IMR-90 (cell line): ENCODE measurements around the gene AAGAB. TPM values are rescaled to one million over a fixed set of nuclear protein-coding genes. Genes with fewer than 3 reads are reported as not detected.

ENCODE experiments used
- ATAC-seq: fragments of 200-7000 bp; cut with Tn5 transposase; 2 replicates; pipeline ENCODE4 v1.9.1; 2020; ENCODE audit warnings: low read depth, mild to moderate bottlenecking, moderate library complexity
- BruUV-seq: library from RNA; stranded (reverse); fragments of 400-500 nt; replicated peaks from 2 replicates; lab custom pipeline; 2021; lab: Mats Ljungman, UMichigan
- CTCF ChIA-PET: fragments of 300-600 bp; formaldehyde crosslinking; extraction: SDS; loops from one replicate; lab custom pipeline; 2021; ENCODE audit warnings: antibody characterized with exemption; lab: Yijun Ruan, JAX
- POLR2A ChIA-PET: fragments of 300-600 bp; sonication (Branson Sonifier 250); formaldehyde crosslinking; loops from one replicate; lab custom pipeline; 2022; ENCODE audit warnings: antibody characterized with exemption; ENCODE audit not compliant: unreplicated experiment; lab: Charles Lee
- DNase-seq: peaks from one replicate; pipeline ENCODE4 v3.0.0; 2013
- H2AFZ ChIP-seq: replicated peaks from 2 replicates; pipeline ENCODE3; 2013; ENCODE audit warnings: low read length, mild to moderate bottlenecking; ENCODE audit not compliant: poor library complexity
- H2AK5ac ChIP-seq: 2 replicates; pipeline ENCODE4 v1.6.1; 2013; ENCODE audit warnings: low read depth, low read length, inconsistent platforms
- H2AK9ac ChIP-seq: replicated peaks from 2 replicates; pipeline ENCODE3; 2013; ENCODE audit warnings: mild to moderate bottlenecking, low read depth, low read length, moderate library complexity; ENCODE audit not compliant: poor library complexity
- H2BK120ac ChIP-seq: 2 replicates; pipeline ENCODE4 v1.6.1; 2013; ENCODE audit warnings: low read depth, low read length, inconsistent platforms
- H2BK15ac ChIP-seq: 3 replicates; pipeline ENCODE4 v1.6.1; 2013; ENCODE audit warnings: low read depth, low read length, inconsistent platforms
- H2BK20ac ChIP-seq: 2 replicates; pipeline ENCODE4 v1.6.1; 2013; ENCODE audit warnings: low read depth, mild to moderate bottlenecking, inconsistent platforms, low read length, moderate library complexity
- H2BK5ac ChIP-seq: 2 replicates; pipeline ENCODE4 v1.6.1; 2013; ENCODE audit warnings: mild to moderate bottlenecking, low read depth, low read length, inconsistent platforms; ENCODE audit not compliant: poor library complexity, severe bottlenecking
- H3K14ac ChIP-seq: replicated peaks from 2 replicates; pipeline ENCODE4 v1.6.1; 2013; ENCODE audit warnings: low read depth, low read length, inconsistent platforms
- H3K18ac ChIP-seq: 2 replicates; pipeline ENCODE4 v1.6.1; 2013; ENCODE audit warnings: low read depth, low read length, control low read depth
- H3K23ac ChIP-seq: 2 replicates; pipeline ENCODE4 v1.6.1; 2013; ENCODE audit warnings: low read depth, low read length, inconsistent platforms
- H3K27ac ChIP-seq: 2 replicates; pipeline ENCODE4 v1.5.1; 2013; ENCODE audit warnings: mild to moderate bottlenecking, control low read depth, low read length; ENCODE audit not compliant: insufficient read depth
- H3K27me3 ChIP-seq: 2 replicates; pipeline ENCODE4 v1.6.1; 2013; ENCODE audit warnings: low read length; ENCODE audit not compliant: control insufficient read depth, insufficient read depth
- H3K36me3 ChIP-seq: 2 replicates; pipeline ENCODE4 v1.6.1; 2013; ENCODE audit warnings: low read length, mixed read lengths; ENCODE audit not compliant: control insufficient read depth, insufficient read depth
- H3K4ac ChIP-seq: 2 replicates; pipeline ENCODE4 v1.6.1; 2013; ENCODE audit warnings: low read depth, low read length, inconsistent platforms
- H3K4me1 ChIP-seq: 2 replicates; pipeline ENCODE4 v1.6.1; 2013; ENCODE audit warnings: low read length, mixed read lengths; ENCODE audit not compliant: control insufficient read depth, insufficient read depth
- H3K4me2 ChIP-seq: 2 replicates; pipeline ENCODE4 v1.6.1; 2013; ENCODE audit warnings: low read depth, mild to moderate bottlenecking, control low read depth, low read length, moderate library complexity
- H3K4me3 ChIP-seq: 2 replicates; pipeline ENCODE4 v1.5.1; 2013; ENCODE audit warnings: low read depth, mild to moderate bottlenecking, control low read depth, low read length, moderate library complexity; ENCODE audit not compliant: insufficient read depth
- H3K56ac ChIP-seq: 2 replicates; pipeline ENCODE4 v1.6.1; 2013; ENCODE audit warnings: low read length, inconsistent platforms; ENCODE audit not compliant: insufficient read depth; ENCODE audit errors: extremely low read depth
- H3K79me1 ChIP-seq, 2 experiments: 2 replicates each; pipeline ENCODE4 v1.6.1; 2013; ENCODE audit warnings: low read length in 2 of 2, inconsistent platforms in 1 of 2, low read depth in 1 of 2
- H3K9ac ChIP-seq: 2 replicates; pipeline ENCODE4 v1.6.1; 2013; ENCODE audit warnings: low read depth, low read length, control low read depth
- H3K9me1 ChIP-seq: 2 replicates; pipeline ENCODE4 v1.6.1; 2013; ENCODE audit warnings: low read length, inconsistent platforms; ENCODE audit not compliant: insufficient read depth
- H3K9me3 ChIP-seq: 2 replicates; pipeline ENCODE4 v1.6.1; 2013; ENCODE audit warnings: low read length; ENCODE audit not compliant: control insufficient read depth, insufficient read depth
- H4K20me1 ChIP-seq: 2 replicates; pipeline ENCODE4 v1.6.1; 2013; ENCODE audit warnings: low read length, inconsistent platforms; ENCODE audit not compliant: insufficient read depth
- H4K5ac ChIP-seq: 2 replicates; pipeline ENCODE4 v1.6.1; 2013; ENCODE audit warnings: mild to moderate bottlenecking, low read depth, low read length, control low read depth
- H4K8ac ChIP-seq, 2 experiments: 2 replicates each; pipeline ENCODE4 v1.6.1; 2013; ENCODE audit warnings: low read depth in 2 of 2, low read length in 2 of 2, control low read depth in 1 of 2, inconsistent platforms in 1 of 2
- H4K91ac ChIP-seq: 2 replicates; pipeline ENCODE4 v1.6.1; 2013; ENCODE audit warnings: low read depth, low read length, inconsistent platforms; ENCODE audit not compliant: insufficient read depth
- MAZ ChIP-seq: IDR thresholded peaks from 2 replicates; pipeline ENCODE4 v1.6.1; 2012; ENCODE audit warnings: low read depth, mild to moderate bottlenecking, low read length, improper control_type of control experiment, moderate library complexity, borderline replicate concordance
- NFE2L2 ChIP-seq: fragments of 150-350 bp; IDR thresholded peaks from 2 replicates; pipeline ENCODE4 v1.6.1; 2016; ENCODE audit warnings: low read depth, mild to moderate bottlenecking, low read length
- POLR2A ChIP-seq: IDR thresholded peaks from 2 replicates; pipeline ENCODE4 v1.6.1; 2012; ENCODE audit warnings: mild to moderate bottlenecking, low read depth, low read length
- RAD21 ChIP-seq: IDR thresholded peaks from 2 replicates; pipeline ENCODE4 v1.6.1; 2012; ENCODE audit warnings: low read length, improper control_type of control experiment
- RFX5 ChIP-seq: IDR thresholded peaks from 2 replicates; pipeline ENCODE4 v1.8.0; 2012; ENCODE audit warnings: low read depth, mild to moderate bottlenecking, low read length, moderate library complexity
- SMC3 ChIP-seq: fragments of 150-350 bp; IDR thresholded peaks from 2 replicates; pipeline ENCODE4 v1.6.1; 2016; ENCODE audit warnings: low read depth, mild to moderate bottlenecking, antibody characterized with exemption, low read length, moderate library complexity
- WGBS, 2 experiments: methylation state at CpG; one replicate each; pipeline versions ENCODE4 v1.1.5 to v1.1.7; 2013; ENCODE audit warnings: missing lambda C conversion rate in 2 of 2; ENCODE audit not compliant: insufficient read length in 1 of 2; ENCODE audit errors: extremely low coverage in 2 of 2; 5-methylcytosine and 5-hydroxymethylcytosine counted together
- dilution Hi-C: fragments of 300-500 bp; cut with HindIII; formaldehyde crosslinking; loops from one replicate; pipeline ENCODE4 v1.14.3; 2018; ENCODE audit warnings: low sequenced_read_pairs; ENCODE audit not compliant: unreplicated experiment
- in situ Hi-C: fragments of 300-500 bp; cut with MboI; formaldehyde crosslinking; loops from 3 replicates; pipeline ENCODE4 v1.14.3; 2019; ENCODE audit warnings: low sequenced_read_pairs, inconsistent platforms, mixed read lengths
- intact Hi-C: fragments of 100-400 bp; cut with micrococcal nuclease; formaldehyde crosslinking; loops from 2 replicates; pipeline ENCODE4 v1.10.0; 2022
- polyA plus RNA-seq, 3 experiments: library from polyadenylated mRNA; depleted of rRNA; stranded (reverse); fragments of >200 nt; gene quantifications; 2 replicates each; pipeline ENCODE4 v1.2.3, GENCODE V29; 2012; ENCODE audit warnings: low replicate concordance in 1 of 3
- total RNA-seq: library from RNA; depleted of rRNA; stranded (reverse); fragments of >200 nt; gene quantifications from 2 replicates; pipeline ENCODE4 v1.2.3, GENCODE V29; 2012
- TF ChIP-seq, protein P1 (sequence below): conservative IDR thresholded peaks from 2 replicates; pipeline ENCODE4 v1.5.1; 2012; ENCODE audit warnings: mild to moderate bottlenecking, low read depth, low read length, improper control_type of control experiment
- TF ChIP-seq, protein P2 (sequence below): fragments of 150-350 bp; IDR thresholded peaks from 2 replicates; pipeline ENCODE4 v1.6.1; 2016; ENCODE audit warnings: low read depth, mild to moderate bottlenecking, low read length, moderate library complexity, borderline replicate concordance

AAGAB gene
- total and polyA plus RNA-seq, 2 of the 4 experiments (the other 2 are of a cell fraction) = 26.1 to 69.7 TPM

DNA sequence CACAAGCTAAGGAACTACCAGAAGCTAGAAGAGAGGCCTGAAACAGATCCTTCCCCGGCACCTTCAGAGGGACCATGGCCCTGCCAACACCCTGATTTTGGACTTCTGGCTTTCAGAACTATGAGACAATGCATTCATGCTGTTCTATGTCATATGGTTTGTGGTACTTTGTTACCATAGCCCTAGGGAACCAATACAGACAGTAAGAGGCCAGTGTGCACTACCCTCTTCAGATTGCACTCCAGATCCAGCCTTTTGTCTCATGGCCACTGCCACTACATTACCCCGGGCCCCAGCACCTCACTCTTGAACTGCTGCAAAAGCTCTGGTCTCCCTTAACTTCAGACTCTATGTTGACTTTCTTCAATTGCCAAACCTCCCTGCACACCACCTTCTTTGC lies 24.0 kb downstream of the AAGAB start:
- Histone ChIP-seq H3K9ac (no peak overlapping the region), H2BK20ac (no peak overlapping the region), H2AK5ac (no peak overlapping the region), H4K8ac (no peak overlapping the region), H3K4me3 (no peak overlapping the region), H2BK120ac (no peak overlapping the region), H3K79me1 (peaks cover 8 to 35% of the 10 kb centered on the region in 2 experiments; a peak in 3 of 4 replicates), H3K23ac (no peak overlapping the region), H2BK15ac (no peak overlapping the region), H3K36me3 (peaks cover 21% of the 10 kb centered on the region), H3K27ac (no peak overlapping the region), H3K9me1 (no peaks in the 10 kb centered on the region; the same call in none of the 2 replicates), H3K18ac (no peak overlapping the region), H2AFZ (no peak overlapping the region), H4K91ac (no peak overlapping the region), H3K4me2 (no peak overlapping the region), H3K9me3 (no peaks in the 10 kb centered on the region), H2AK9ac (no peak overlapping the region), H3K4ac (no peak overlapping the region), H3K4me1 (peaks cover 4% of the 10 kb centered on the region; the same call in 1 of the 2 replicates), H4K5ac (no peak overlapping the region), H3K56ac (no peak overlapping the region), H2BK5ac (no peak overlapping the region), H4K20me1 (no peaks in the 10 kb centered on the region), H3K27me3 (no peaks in the 10 kb centered on the region), H3K14ac (no peak overlapping the region)
- CTCF ChIA-PET = no interaction called here
- in situ Hi-C loops (no loop called here), intact Hi-C loops (no loop called here), dilution Hi-C loops (no loop called here)
- TF ChIP-seq NFE2L2 (no peak), MAZ (no peak), RFX5 (no peak), POLR2A (no peak), RAD21 (no peak), SMC3 (no peak)
- TF ChIP-seq, protein P1, sequence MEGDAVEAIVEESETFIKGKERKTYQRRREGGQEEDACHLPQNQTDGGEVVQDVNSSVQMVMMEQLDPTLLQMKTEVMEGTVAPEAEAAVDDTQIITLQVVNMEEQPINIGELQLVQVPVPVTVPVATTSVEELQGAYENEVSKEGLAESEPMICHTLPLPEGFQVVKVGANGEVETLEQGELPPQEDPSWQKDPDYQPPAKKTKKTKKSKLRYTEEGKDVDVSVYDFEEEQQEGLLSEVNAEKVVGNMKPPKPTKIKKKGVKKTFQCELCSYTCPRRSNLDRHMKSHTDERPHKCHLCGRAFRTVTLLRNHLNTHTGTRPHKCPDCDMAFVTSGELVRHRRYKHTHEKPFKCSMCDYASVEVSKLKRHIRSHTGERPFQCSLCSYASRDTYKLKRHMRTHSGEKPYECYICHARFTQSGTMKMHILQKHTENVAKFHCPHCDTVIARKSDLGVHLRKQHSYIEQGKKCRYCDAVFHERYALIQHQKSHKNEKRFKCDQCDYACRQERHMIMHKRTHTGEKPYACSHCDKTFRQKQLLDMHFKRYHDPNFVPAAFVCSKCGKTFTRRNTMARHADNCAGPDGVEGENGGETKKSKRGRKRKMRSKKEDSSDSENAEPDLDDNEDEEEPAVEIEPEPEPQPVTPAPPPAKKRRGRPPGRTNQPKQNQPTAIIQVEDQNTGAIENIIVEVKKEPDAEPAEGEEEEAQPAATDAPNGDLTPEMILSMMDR = no peak
- TF ChIP-seq, protein P2, sequence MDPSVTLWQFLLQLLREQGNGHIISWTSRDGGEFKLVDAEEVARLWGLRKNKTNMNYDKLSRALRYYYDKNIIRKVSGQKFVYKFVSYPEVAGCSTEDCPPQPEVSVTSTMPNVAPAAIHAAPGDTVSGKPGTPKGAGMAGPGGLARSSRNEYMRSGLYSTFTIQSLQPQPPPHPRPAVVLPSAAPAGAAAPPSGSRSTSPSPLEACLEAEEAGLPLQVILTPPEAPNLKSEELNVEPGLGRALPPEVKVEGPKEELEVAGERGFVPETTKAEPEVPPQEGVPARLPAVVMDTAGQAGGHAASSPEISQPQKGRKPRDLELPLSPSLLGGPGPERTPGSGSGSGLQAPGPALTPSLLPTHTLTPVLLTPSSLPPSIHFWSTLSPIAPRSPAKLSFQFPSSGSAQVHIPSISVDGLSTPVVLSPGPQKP = no peak
- DNase-seq (no peak), ATAC-seq (no peak)
- POLR2A ChIA-PET = no interaction called here
- 100% methylated on average over 1 of the region's 2 CpGs; no CpG with 5 or more reads in 1 of the 2 experiments for WGBS, 2 experiments
- BruUV-seq = no TSS peak
